ENCODE results near the gene MFSD11. TPM values are rescaled to one million over a fixed set of nuclear protein-coding genes. Genes with fewer than 3 reads are reported as not detected.
A peak's percentile ranks its signal among the peaks of the same experiment; 100 is the strongest.

The MFSD11 gene
- polyA plus RNA-seq, 1 donor from 2014 or later, result 36.1 TPM

DNA sequence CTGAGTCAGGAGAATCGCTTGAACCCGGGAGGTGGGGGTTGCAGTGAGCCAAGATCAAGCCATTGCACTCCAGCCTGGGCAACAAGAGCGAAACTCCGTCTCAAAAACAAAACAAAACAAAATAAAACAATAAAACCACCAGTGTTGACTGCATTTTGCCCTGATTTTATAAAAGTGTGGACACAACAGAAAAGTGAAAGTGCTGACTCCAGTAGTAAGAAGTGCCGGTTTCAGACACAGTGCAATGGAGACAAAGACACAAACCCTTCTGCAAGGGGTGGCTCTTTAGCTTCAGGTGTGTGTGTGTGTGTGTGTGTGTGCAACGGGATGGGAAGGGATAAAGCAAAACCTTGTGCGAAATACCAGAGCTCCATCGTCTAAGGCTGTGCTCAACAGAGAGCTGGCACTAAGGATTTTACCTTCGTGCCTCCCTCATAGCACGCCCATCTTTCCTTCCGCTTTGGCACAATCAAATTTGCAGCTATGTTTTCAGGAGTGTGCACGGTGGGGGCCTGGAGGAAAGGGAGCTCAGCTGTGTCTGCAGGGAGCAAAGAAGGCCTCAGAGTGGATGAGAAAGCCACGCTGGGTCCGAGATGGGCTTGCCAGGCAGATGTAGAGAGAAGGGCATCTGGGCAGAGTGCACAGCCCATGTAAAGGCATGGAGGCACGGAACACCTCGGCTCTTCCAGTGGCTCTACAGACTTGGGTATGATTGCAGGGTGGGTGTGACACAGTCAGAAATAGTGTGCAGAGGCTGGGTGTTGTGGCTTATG lies 42.7 kb upstream of the MFSD11 start:
- Histone ChIP-seq H3K27me3 (ENCODE audit: insufficient read depth, low read depth, low read length) (no peaks in the 10 kb centered on the region), H3K36me3 (ENCODE audit: insufficient read depth, low read length) (no peaks in the 10 kb centered on the region), H3K9me2 (ENCODE audit: insufficient read depth, low read length) (no peaks in the 10 kb centered on the region), H3K9me3 (ENCODE audit: low read length) (no peaks in the 10 kb centered on the region), H3K9ac (ENCODE audit: low read length) (no peak overlapping the region), H3K4me3 (ENCODE audit: low read length) (no peak overlapping the region), H3K4me2 (ENCODE audit: low read length) (no peak overlapping the region), H3K27ac (ENCODE audit: low read length) (no peak overlapping the region), H3F3A (ENCODE audit: insufficient read depth, low read length, poor library complexity, severe bottlenecking) (no peaks in the 10 kb centered on the region), H2AFZ (ENCODE audit: low read depth, low read length) (no peak overlapping the region), H4K20me1 (ENCODE audit: insufficient read depth) (no peaks in the 10 kb centered on the region), H3K79me2 (replicated peaks; ENCODE audit: insufficient read depth, low read length) (peaks cover 10% of the 10 kb centered on the region)
- TF ChIP-seq, protein P1, sequence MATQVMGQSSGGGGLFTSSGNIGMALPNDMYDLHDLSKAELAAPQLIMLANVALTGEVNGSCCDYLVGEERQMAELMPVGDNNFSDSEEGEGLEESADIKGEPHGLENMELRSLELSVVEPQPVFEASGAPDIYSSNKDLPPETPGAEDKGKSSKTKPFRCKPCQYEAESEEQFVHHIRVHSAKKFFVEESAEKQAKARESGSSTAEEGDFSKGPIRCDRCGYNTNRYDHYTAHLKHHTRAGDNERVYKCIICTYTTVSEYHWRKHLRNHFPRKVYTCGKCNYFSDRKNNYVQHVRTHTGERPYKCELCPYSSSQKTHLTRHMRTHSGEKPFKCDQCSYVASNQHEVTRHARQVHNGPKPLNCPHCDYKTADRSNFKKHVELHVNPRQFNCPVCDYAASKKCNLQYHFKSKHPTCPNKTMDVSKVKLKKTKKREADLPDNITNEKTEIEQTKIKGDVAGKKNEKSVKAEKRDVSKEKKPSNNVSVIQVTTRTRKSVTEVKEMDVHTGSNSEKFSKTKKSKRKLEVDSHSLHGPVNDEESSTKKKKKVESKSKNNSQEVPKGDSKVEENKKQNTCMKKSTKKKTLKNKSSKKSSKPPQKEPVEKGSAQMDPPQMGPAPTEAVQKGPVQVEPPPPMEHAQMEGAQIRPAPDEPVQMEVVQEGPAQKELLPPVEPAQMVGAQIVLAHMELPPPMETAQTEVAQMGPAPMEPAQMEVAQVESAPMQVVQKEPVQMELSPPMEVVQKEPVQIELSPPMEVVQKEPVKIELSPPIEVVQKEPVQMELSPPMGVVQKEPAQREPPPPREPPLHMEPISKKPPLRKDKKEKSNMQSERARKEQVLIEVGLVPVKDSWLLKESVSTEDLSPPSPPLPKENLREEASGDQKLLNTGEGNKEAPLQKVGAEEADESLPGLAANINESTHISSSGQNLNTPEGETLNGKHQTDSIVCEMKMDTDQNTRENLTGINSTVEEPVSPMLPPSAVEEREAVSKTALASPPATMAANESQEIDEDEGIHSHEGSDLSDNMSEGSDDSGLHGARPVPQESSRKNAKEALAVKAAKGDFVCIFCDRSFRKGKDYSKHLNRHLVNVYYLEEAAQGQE (IDR thresholded peaks at IDR 0.05; ENCODE audit: borderline replicate concordance), result no peak
- TF ChIP-seq EP300 (conservative IDR thresholded peaks at IDR 0.05; ENCODE audit: poor library complexity, severe bottlenecking) (no peak), POLR2AphosphoS5 (IDR thresholded peaks at IDR 0.05) (no peak), EZH2 (IDR thresholded peaks at IDR 0.05; ENCODE audit: borderline replicate concordance, insufficient read depth, low read length, poor library complexity, severe bottlenecking) (no peak), TAF1 (IDR thresholded peaks at IDR 0.05; ENCODE audit: low read depth) (no peak), SMC3 (conservative IDR thresholded peaks at IDR 0.05; ENCODE audit: poor library complexity) (no peak), MXI1 (conservative IDR thresholded peaks at IDR 0.05; ENCODE audit: poor library complexity, severe bottlenecking) (no peak), RAD21 (conservative IDR thresholded peaks at IDR 0.05) (no peak)
- TF ChIP-seq, protein P2, sequence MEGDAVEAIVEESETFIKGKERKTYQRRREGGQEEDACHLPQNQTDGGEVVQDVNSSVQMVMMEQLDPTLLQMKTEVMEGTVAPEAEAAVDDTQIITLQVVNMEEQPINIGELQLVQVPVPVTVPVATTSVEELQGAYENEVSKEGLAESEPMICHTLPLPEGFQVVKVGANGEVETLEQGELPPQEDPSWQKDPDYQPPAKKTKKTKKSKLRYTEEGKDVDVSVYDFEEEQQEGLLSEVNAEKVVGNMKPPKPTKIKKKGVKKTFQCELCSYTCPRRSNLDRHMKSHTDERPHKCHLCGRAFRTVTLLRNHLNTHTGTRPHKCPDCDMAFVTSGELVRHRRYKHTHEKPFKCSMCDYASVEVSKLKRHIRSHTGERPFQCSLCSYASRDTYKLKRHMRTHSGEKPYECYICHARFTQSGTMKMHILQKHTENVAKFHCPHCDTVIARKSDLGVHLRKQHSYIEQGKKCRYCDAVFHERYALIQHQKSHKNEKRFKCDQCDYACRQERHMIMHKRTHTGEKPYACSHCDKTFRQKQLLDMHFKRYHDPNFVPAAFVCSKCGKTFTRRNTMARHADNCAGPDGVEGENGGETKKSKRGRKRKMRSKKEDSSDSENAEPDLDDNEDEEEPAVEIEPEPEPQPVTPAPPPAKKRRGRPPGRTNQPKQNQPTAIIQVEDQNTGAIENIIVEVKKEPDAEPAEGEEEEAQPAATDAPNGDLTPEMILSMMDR (IDR thresholded peaks at IDR 0.05; ENCODE audit: poor library complexity, severe bottlenecking), result no peak

GRCh38 chr17:76696763-76697701 lies 40.9 kb upstream of the MFSD11 start:
- Histone ChIP-seq H3K4me3 (ENCODE audit: low read length) (peak overlapping the region; percentile 56), H3K9me2 (ENCODE audit: insufficient read depth, low read length) (no peaks in the 10 kb centered on the region), H3F3A (ENCODE audit: insufficient read depth, low read length, poor library complexity, severe bottlenecking) (no peaks in the 10 kb centered on the region), H4K20me1 (ENCODE audit: insufficient read depth) (no peaks in the 10 kb centered on the region), H3K27ac (ENCODE audit: low read length) (peak overlapping the region; percentile 97), H2AFZ (ENCODE audit: low read depth, low read length) (peak overlapping the region; percentile 52), H3K4me2 (ENCODE audit: low read length) (peak overlapping the region; percentile 26), H3K9me3 (ENCODE audit: low read length) (no peaks in the 10 kb centered on the region), H3K9ac (ENCODE audit: low read length) (peak overlapping the region; percentile 79), H3K36me3 (ENCODE audit: insufficient read depth, low read length) (no peaks in the 10 kb centered on the region), H3K27me3 (ENCODE audit: insufficient read depth, low read depth, low read length) (no peaks in the 10 kb centered on the region), H3K79me2 (replicated peaks; ENCODE audit: insufficient read depth, low read length) (peaks cover 16% of the 10 kb centered on the region)
- TF ChIP-seq, protein P1 (IDR thresholded peaks at IDR 0.05; ENCODE audit: borderline replicate concordance), result no peak
- TF ChIP-seq POLR2AphosphoS5 (IDR thresholded peaks at IDR 0.05) (no peak), TAF1 (IDR thresholded peaks at IDR 0.05; ENCODE audit: low read depth) (no peak), SMC3 (conservative IDR thresholded peaks at IDR 0.05; ENCODE audit: poor library complexity) (no peak), EP300 (conservative IDR thresholded peaks at IDR 0.05; ENCODE audit: poor library complexity, severe bottlenecking) (no peak), EZH2 (IDR thresholded peaks at IDR 0.05; ENCODE audit: borderline replicate concordance, insufficient read depth, low read length, poor library complexity, severe bottlenecking) (no peak), RAD21 (conservative IDR thresholded peaks at IDR 0.05) (no peak), MXI1 (conservative IDR thresholded peaks at IDR 0.05; ENCODE audit: poor library complexity, severe bottlenecking) (no peak)
- TF ChIP-seq, protein P2 (IDR thresholded peaks at IDR 0.05; ENCODE audit: poor library complexity, severe bottlenecking), result no peak

Data from neural cell (in vitro differentiated cells).